Stimulated activated effector memory CD8-positive, alpha-beta T cell treated with anti-CD3 and anti-CD28 coated beads, Interleukin-12 subunit alpha, Interleukin-12 subunit beta, amount 100 ng/mL, for 72 hours (primary cell): ENCODE measurements around the gene FMNL2.

Experiments
- ATAC-seq: fragments of 150-1000 bp; cut with Tn5 transposase; 2 replicates; pipeline ENCODE4 v1.10.0; 2021
- DNase-seq, 2 donors: peaks; one replicate each; pipeline ENCODE4 v3.0.0; 2021 to 2022; ENCODE audit warnings: low spot score in 2 of 2
- H3K27ac Mint-ChIP-seq: one replicate; pipeline ENCODE4 v1.8.0; 2022; ENCODE audit warnings: mild to moderate bottlenecking, mixed read lengths
- H3K36me3 Mint-ChIP-seq: one replicate; pipeline ENCODE4 v1.8.0; 2022; ENCODE audit warnings: mild to moderate bottlenecking, mixed read lengths
- H3K4me1 Mint-ChIP-seq: one replicate; pipeline ENCODE4 v1.8.0; 2022; ENCODE audit warnings: mixed read lengths
- H3K4me3 Mint-ChIP-seq: one replicate; pipeline ENCODE4 v1.8.0; 2022; ENCODE audit warnings: mild to moderate bottlenecking, mixed read lengths
- H3K9me3 Mint-ChIP-seq: one replicate; pipeline ENCODE4 v1.8.0; 2022; ENCODE audit warnings: mixed read lengths

Gene FMNL2

GRCh38 chr2:152548111-152548875, 213.3 kb downstream of the FMNL2 start:
- Mint-ChIP-seq H3K27ac (no peak overlapping the region), H3K4me1 (no peaks in the 10 kb centered on the region), H3K9me3 (no peaks in the 10 kb centered on the region), H3K4me3 (no peak overlapping the region), H3K36me3 (no peaks in the 10 kb centered on the region)
- ATAC-seq, result no peak
- DNase-seq, result no peak

GRCh38 chr2:152548996-152549395, 214.0 kb downstream of the FMNL2 start:
- no peaks in the 10 kb centered on the region for H3K9me3 Mint-ChIP-seq
- no peak overlapping the region for H3K27ac Mint-ChIP-seq
- no peaks in the 10 kb centered on the region for H3K4me1 Mint-ChIP-seq
- H3K4me3 Mint-ChIP-seq, result no peak overlapping the region
- no peak for ATAC-seq
- H3K36me3 Mint-ChIP-seq, result no peaks in the 10 kb centered on the region
- DNase-seq, result no peak

GRCh38 chr2:152549423-152549822, 214.4 kb downstream of the FMNL2 start:
- DNase-seq (no peak), ATAC-seq (no peak)
- Mint-ChIP-seq H3K36me3 (no peaks in the 10 kb centered on the region), H3K27ac (no peak overlapping the region), H3K4me3 (no peak overlapping the region), H3K4me1 (no peaks in the 10 kb centered on the region), H3K9me3 (no peaks in the 10 kb centered on the region)

GRCh38 chr2:152550386-152550785, 215.4 kb downstream of the FMNL2 start:
- no peaks in the 10 kb centered on the region for H3K4me1 Mint-ChIP-seq
- H3K9me3 Mint-ChIP-seq, result no peaks in the 10 kb centered on the region
- no peak overlapping the region for H3K4me3 Mint-ChIP-seq
- ATAC-seq (no peak), DNase-seq (no peak)
- no peaks in the 10 kb centered on the region for H3K36me3 Mint-ChIP-seq
- H3K27ac Mint-ChIP-seq, result no peak overlapping the region

GRCh38 chr2:152552888-152553287, 217.9 kb downstream of the FMNL2 start:
- no peak for DNase-seq
- no peaks in the 10 kb centered on the region for H3K36me3 Mint-ChIP-seq
- H3K4me3 Mint-ChIP-seq, result no peak overlapping the region
- H3K27ac Mint-ChIP-seq, result no peak overlapping the region
- H3K9me3 Mint-ChIP-seq, result no peaks in the 10 kb centered on the region
- no peak for ATAC-seq
- H3K4me1 Mint-ChIP-seq, result no peaks in the 10 kb centered on the region

GRCh38 chr2:152553518-152553917, 218.5 kb downstream of the FMNL2 start:
- ATAC-seq, result no peak
- H3K36me3 Mint-ChIP-seq, result no peaks in the 10 kb centered on the region
- DNase-seq, result no peak
- no peaks in the 10 kb centered on the region for H3K9me3 Mint-ChIP-seq
- H3K4me1 Mint-ChIP-seq, result no peaks in the 10 kb centered on the region
- no peak overlapping the region for H3K27ac Mint-ChIP-seq
- no peak overlapping the region for H3K4me3 Mint-ChIP-seq

- no peaks in the 10 kb centered on the region for H3K36me3 Mint-ChIP-seq
- ATAC-seq, result no peak
- no peak overlapping the region for H3K4me3 Mint-ChIP-seq
- no peak for DNase-seq
- no peaks in the 10 kb centered on the region for H3K9me3 Mint-ChIP-seq
- no peaks in the 10 kb centered on the region for H3K4me1 Mint-ChIP-seq
- no peak overlapping the region for H3K27ac Mint-ChIP-seq
These were observed 220.1 kb downstream of the FMNL2 start for GRCh38 chr2:152555048-152555447.

- H3K27ac Mint-ChIP-seq, result no peak overlapping the region
- ATAC-seq (no peak), DNase-seq (no peak)
- H3K4me3 Mint-ChIP-seq, result no peak overlapping the region
- no peaks in the 10 kb centered on the region for H3K4me1 Mint-ChIP-seq
- H3K36me3 Mint-ChIP-seq, result no peaks in the 10 kb centered on the region
- no peaks in the 10 kb centered on the region for H3K9me3 Mint-ChIP-seq
These were observed 221.5 kb downstream of the FMNL2 start for GRCh38 chr2:152556506-152556905.

- no peaks in the 10 kb centered on the region for H3K9me3 Mint-ChIP-seq
- DNase-seq (no peak), ATAC-seq (no peak)
- no peaks in the 10 kb centered on the region for H3K36me3 Mint-ChIP-seq
- H3K27ac Mint-ChIP-seq, result no peak overlapping the region
- no peak overlapping the region for H3K4me3 Mint-ChIP-seq
- H3K4me1 Mint-ChIP-seq, result no peaks in the 10 kb centered on the region
These were observed 222.4 kb downstream of the FMNL2 start for GRCh38 chr2:152557273-152557888.

GRCh38 chr2:152558158-152558984, 223.4 kb downstream of the FMNL2 start:
- no peak overlapping the region for H3K27ac Mint-ChIP-seq
- H3K36me3 Mint-ChIP-seq, result no peaks in the 10 kb centered on the region
- no peaks in the 10 kb centered on the region for H3K4me1 Mint-ChIP-seq
- DNase-seq (no peak), ATAC-seq (no peak)
- H3K9me3 Mint-ChIP-seq, result no peaks in the 10 kb centered on the region
- no peak overlapping the region for H3K4me3 Mint-ChIP-seq

- H3K36me3 Mint-ChIP-seq, result no peaks in the 10 kb centered on the region
- no peak for DNase-seq
- ATAC-seq, result no peak
- no peaks in the 10 kb centered on the region for H3K9me3 Mint-ChIP-seq
- H3K4me3 Mint-ChIP-seq, result no peak overlapping the region
- no peak overlapping the region for H3K27ac Mint-ChIP-seq
- H3K4me1 Mint-ChIP-seq, result no peaks in the 10 kb centered on the region
These were observed 224.0 kb downstream of the FMNL2 start for GRCh38 chr2:152559008-152559407.

GRCh38 chr2:152560166-152560565, 225.2 kb downstream of the FMNL2 start:
- no peak for ATAC-seq
- DNase-seq, result no peak
- no peak overlapping the region for H3K4me3 Mint-ChIP-seq
- no peak overlapping the region for H3K27ac Mint-ChIP-seq
- H3K4me1 Mint-ChIP-seq, result no peaks in the 10 kb centered on the region
- H3K36me3 Mint-ChIP-seq, result no peaks in the 10 kb centered on the region
- no peaks in the 10 kb centered on the region for H3K9me3 Mint-ChIP-seq

- no peak overlapping the region for H3K27ac Mint-ChIP-seq
- H3K36me3 Mint-ChIP-seq, result no peaks in the 10 kb centered on the region
- ATAC-seq (no peak), DNase-seq (no peak)
- H3K4me1 Mint-ChIP-seq, result no peaks in the 10 kb centered on the region
- no peak overlapping the region for H3K4me3 Mint-ChIP-seq
- H3K9me3 Mint-ChIP-seq, result no peaks in the 10 kb centered on the region
These were observed 226.1 kb downstream of the FMNL2 start for GRCh38 chr2:152560873-152561595.

GRCh38 chr2:152562198-152562884, 227.4 kb downstream of the FMNL2 start:
- Mint-ChIP-seq H3K4me3 (no peak overlapping the region), H3K27ac (no peak overlapping the region), H3K9me3 (no peaks in the 10 kb centered on the region), H3K4me1 (no peaks in the 10 kb centered on the region), H3K36me3 (no peaks in the 10 kb centered on the region)
- DNase-seq (no peak), ATAC-seq (no peak)

GRCh38 chr2:152563764-152564163, 228.8 kb downstream of the FMNL2 start:
- no peaks in the 10 kb centered on the region for H3K36me3 Mint-ChIP-seq
- DNase-seq, result no peak
- ATAC-seq, result no peak
- H3K27ac Mint-ChIP-seq, result no peak overlapping the region
- H3K4me1 Mint-ChIP-seq, result no peaks in the 10 kb centered on the region
- H3K9me3 Mint-ChIP-seq, result no peaks in the 10 kb centered on the region
- no peak overlapping the region for H3K4me3 Mint-ChIP-seq
